Activated B cell treated with CpG ODN at 0.5 μM for 24 hours (primary cell): ENCODE measurements around the gene SLFNL1. TPM values are rescaled to one million over a fixed set of nuclear protein-coding genes. Genes with fewer than 3 reads are reported as not detected.

Source experiments
- ATAC-seq: fragments of 200-7000 bp; cut with Tn5 transposase; one replicate; pipeline ENCODE4 v1.10.0; 2021; ENCODE audit warnings: low read depth, mild to moderate bottlenecking, moderate library complexity
- CTCF ChIA-PET: fragments of 350-600 bp; sonication (Branson Sonifier 250); formaldehyde crosslinking; loops from one replicate; lab custom pipeline; 2021; ENCODE audit warnings: antibody characterized with exemption; lab: Charles Lee
- POLR2A ChIA-PET: fragments of 350-600 bp; sonication (Branson Sonifier 250); formaldehyde crosslinking; loops from one replicate; lab custom pipeline; 2021; ENCODE audit warnings: antibody characterized with exemption; lab: Charles Lee
- DNase-seq: peaks from one replicate; pipeline ENCODE4 v3.0.0; 2022
- H3K27ac Mint-ChIP-seq: one replicate; pipeline ENCODE4 v1.8.0; 2020; ENCODE audit warnings: mixed read lengths
- H3K27me3 Mint-ChIP-seq: one replicate; pipeline ENCODE4 v1.8.0; 2021; ENCODE audit warnings: mixed read lengths
- H3K36me3 Mint-ChIP-seq: one replicate; pipeline ENCODE4 v1.8.0; 2021; ENCODE audit warnings: low read depth, mixed read lengths
- H3K4me1 Mint-ChIP-seq: one replicate; pipeline ENCODE4 v1.8.0; 2021; ENCODE audit warnings: mixed read lengths
- H3K4me3 Mint-ChIP-seq: one replicate; pipeline ENCODE4 v1.8.0; 2020; ENCODE audit warnings: mild to moderate bottlenecking, mixed read lengths
- H3K9me3 Mint-ChIP-seq: one replicate; pipeline ENCODE4 v1.8.0; 2020; ENCODE audit warnings: mixed read lengths
- CTCF ChIP-seq: fragments of 200-600 bp; IDR thresholded peaks from one replicate; pipeline ENCODE4 v1.8.0; 2022; ENCODE audit warnings: antibody characterized with exemption, mild to moderate bottlenecking
- intact Hi-C: fragments of 100-400 bp; cut with micrococcal nuclease; formaldehyde crosslinking; loops from one replicate; pipeline ENCODE4 v1.15.1; 2024
- total RNA-seq: library from RNA; stranded (reverse); gene quantifications from 2 replicates; pipeline ENCODE4 v1.2.3, GENCODE V29; 2022

The SLFNL1 gene
- total RNA-seq, 1 donor from 2014 or later, result 0.47 TPM

- TF ChIP-seq CTCF, result no peak
- Mint-ChIP-seq H3K27me3 (no peaks in the 10 kb centered on the region), H3K4me3 (peak overlapping the region; percentile 29), H3K9me3 (no peaks in the 10 kb centered on the region), H3K27ac (peak overlapping the region; percentile 74), H3K4me1 (peaks cover 32% of the 10 kb centered on the region), H3K36me3 (peaks cover 43% of the 10 kb centered on the region)
- ChIA-PET POLR2A (interaction anchor here (0.8 kb wide), 1 partner anchor 47 kb away, joined by 4 read pairs; the partner anchor contains the start of gene CTPS1), CTCF (no interaction called here)
- ATAC-seq (peak; percentile 50), DNase-seq (no peak)
- intact Hi-C loops, result no loop called here
These were observed 4.7 kb upstream of the SLFNL1 start for GRCh38 chr1:41025979-41026819.

GRCh38 chr1:41024953-41025352, 3.4 kb upstream of the SLFNL1 start:
- TF ChIP-seq CTCF, result no peak
- H3K27ac Mint-ChIP-seq, result peak overlapping the region; percentile 62
- POLR2A ChIA-PET, result interaction anchor here (0.5 kb wide), 1 partner anchor 357 kb away, joined by 3 read pairs; no protein-coding TSS in a partner anchor

GRCh38 chr1:41023279-41023990, 1.9 kb upstream of the SLFNL1 start:
- Mint-ChIP-seq H3K27ac (no peak overlapping the region), H3K36me3 (peaks cover 27% of the 10 kb centered on the region), H3K9me3 (no peaks in the 10 kb centered on the region), H3K27me3 (no peaks in the 10 kb centered on the region), H3K4me1 (peaks cover 40% of the 10 kb centered on the region), H3K4me3 (no peak overlapping the region)
- ATAC-seq, result no peak
- DNase-seq, result no peak
- TF ChIP-seq CTCF, result no peak
- POLR2A ChIA-PET, result interaction anchor here (0.9 kb wide), 1 partner anchor 9 kb away, joined by 3 read pairs; no protein-coding TSS in a partner anchor
- intact Hi-C loops, result no loop called here
- CTCF ChIA-PET, result no interaction called here

More at GRCh38 chr1:41024953-41025352, 3.4 kb upstream of the SLFNL1 start:
- no peaks in the 10 kb centered on the region for H3K27me3 Mint-ChIP-seq
- peaks cover 33% of the 10 kb centered on the region for H3K36me3 Mint-ChIP-seq
- H3K4me3 Mint-ChIP-seq, result no peak overlapping the region
- CTCF ChIA-PET, result no interaction called here
- DNase-seq, result no peak
- intact Hi-C loops, result no loop called here
- ATAC-seq, result no peak
- H3K4me1 Mint-ChIP-seq, result peaks cover 33% of the 10 kb centered on the region
- no peaks in the 10 kb centered on the region for H3K9me3 Mint-ChIP-seq

- Mint-ChIP-seq H3K4me1 (peaks cover 37% of the 10 kb centered on the region), H3K36me3 (peaks cover 22% of the 10 kb centered on the region), H3K9me3 (no peaks in the 10 kb centered on the region), H3K27ac (no peak overlapping the region), H3K27me3 (no peaks in the 10 kb centered on the region), H3K4me3 (no peak overlapping the region)
- DNase-seq (no peak), ATAC-seq (no peak)
- intact Hi-C loops, result no loop called here
- TF ChIP-seq CTCF, result no peak
- POLR2A ChIA-PET, result interaction anchor here (0.9 kb wide), 1 partner anchor 8 kb away, joined by 3 read pairs; no protein-coding TSS in a partner anchor
- CTCF ChIA-PET, result no interaction called here
These were observed 899 bp upstream of the SLFNL1 start for GRCh38 chr1:41022424-41022823.

DNA sequence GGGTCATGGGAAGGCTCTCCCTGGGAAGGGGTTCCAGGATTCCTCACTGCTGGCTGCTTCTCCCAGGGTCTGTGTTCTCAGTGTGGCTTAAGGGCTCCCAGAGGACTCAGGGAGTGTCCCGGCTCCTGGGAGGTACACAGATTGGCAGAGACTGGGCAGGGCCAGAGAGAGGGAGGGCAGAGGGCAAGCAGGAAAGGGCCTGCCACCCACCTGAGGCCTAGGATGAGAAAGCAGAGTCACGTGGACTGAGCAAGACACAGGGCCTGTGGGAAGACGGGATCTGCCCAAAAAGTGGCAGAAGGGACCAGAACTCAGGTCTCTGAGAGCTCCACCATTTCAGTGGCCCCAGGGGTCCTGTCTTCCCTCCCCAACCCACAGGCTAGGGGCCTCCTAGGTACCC, 871 bp downstream of the SLFNL1 start:
- Mint-ChIP-seq H3K36me3 (peaks cover 23% of the 10 kb centered on the region), H3K27ac (no peak overlapping the region), H3K27me3 (no peaks in the 10 kb centered on the region), H3K4me3 (no peak overlapping the region), H3K4me1 (peaks cover 31% of the 10 kb centered on the region), H3K9me3 (no peaks in the 10 kb centered on the region)
- intact Hi-C loops, result no loop called here
- ChIA-PET POLR2A (no interaction called here), CTCF (no interaction called here)
- ATAC-seq (no peak), DNase-seq (no peak)
- TF ChIP-seq CTCF, result no peak
